NCI-H2081 treated with DMSO at 0.1 percent for 48 hours (cell line): Measurements from ENCODE around the gene TBC1D26.
"Not testable (repeated sequence)": the region's sequence is repeated elsewhere in the genome, so short reads cannot be mapped to it uniquely, and the experiment has no call there.

Experiments used
- DNase-seq: peaks from one replicate; lab custom pipeline; 2025; lab: John Stamatoyannopoulos, UW

Gene TBC1D26

DNA sequence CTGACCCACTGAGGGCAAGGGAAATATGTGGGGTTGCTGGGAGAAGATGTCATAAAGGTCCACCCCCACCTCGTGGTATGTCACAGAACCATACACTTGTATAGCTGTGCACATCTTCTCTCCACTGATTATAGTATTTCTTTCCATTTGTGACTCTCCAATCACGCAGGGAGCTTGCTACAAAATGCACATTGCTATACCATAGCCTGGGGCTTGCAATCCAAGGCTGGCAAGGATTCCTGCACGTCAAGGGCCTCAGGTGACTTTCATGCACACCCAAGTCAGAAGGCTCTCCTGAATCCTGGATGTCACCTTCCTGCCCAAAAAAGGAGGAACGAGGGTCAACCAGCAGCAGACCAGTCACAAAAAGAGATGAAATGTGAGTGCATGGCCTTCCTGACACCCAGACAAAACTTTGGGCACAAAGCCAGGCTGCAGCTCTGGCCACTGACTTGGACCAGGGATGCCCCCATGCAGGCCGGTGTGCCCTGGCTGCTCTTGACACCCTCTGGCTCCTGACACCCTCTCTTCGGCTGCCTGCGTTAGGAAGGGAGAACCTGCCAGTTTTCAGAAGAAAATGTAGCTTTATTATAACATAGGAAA, 12.1 kb downstream of the TBC1D26 start:
- no peak for DNase-seq

DNA sequence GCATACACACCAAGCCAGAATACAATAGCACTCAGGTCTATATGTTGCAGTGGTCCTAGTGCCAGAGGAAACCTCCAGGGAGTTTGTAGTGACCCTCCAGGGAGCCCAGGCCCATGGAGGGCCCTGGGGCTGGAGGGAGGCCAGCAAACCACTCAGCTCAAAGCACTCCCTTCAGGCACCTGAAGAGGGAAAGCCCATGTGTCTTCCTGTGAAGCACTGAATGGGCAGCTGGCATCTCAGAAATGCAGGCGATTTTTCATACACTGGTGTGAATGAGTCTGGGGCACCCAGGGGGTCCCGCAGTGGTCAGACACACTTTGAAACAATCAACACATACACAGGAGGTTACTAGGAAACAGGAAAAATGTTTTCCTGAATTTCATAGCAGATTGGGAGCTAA, 12.8 kb downstream of the TBC1D26 start:
- no peak for DNase-seq

DNA sequence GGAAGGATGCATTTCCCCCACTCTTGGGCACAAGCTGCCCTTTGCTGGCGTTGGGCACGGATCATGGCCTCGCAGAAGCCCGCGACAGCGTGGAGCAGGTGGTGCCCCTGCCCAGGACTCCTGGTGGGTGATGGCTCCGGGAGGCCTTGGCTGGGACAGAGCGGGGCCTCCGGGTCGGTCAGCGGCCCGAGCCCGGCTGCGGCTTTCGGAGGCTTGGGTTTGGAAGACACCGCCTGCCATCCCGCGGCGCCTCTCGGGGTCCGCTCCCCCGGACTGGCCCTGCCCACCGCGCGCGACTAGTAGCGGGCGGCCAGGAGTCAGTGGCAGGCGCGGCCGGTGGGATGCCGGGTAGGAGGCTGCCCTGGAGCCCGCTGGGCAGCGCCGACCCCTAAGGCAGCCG, 17.3 kb downstream of the TBC1D26 start:
- not testable (repeated sequence) for DNase-seq

DNA sequence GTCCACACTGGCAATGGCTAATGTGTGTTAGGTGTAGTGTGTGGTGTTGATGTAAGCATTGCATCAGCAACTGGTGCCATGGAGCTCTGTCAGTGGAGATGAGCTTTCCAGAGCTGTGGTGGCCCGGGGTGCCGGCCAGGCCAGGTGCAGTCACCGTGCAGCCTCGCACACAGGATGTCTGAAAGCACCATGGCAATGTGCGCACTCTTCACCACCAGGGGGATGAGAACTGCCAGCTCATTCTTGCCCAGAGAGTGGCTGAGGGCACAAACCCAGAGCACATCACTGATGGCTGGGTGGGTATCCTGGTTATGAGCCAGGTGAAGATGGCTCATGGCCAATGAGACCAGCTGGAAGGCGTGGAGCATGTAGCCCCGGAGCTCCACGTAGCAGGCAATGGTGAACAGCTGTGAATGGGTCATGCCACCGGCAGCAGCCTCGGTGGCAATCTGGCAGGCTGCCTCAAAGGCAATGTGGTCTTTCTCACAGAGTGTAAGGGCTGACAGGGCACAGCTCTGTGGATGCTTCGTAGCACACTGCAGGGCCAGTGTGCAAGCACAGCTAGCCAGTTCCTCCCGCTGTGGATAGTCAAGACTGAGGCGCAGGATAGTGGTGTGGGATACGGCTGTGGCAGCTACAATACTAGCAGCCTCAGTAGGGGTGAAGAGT, 36.9 kb downstream of the TBC1D26 start:
- DNase-seq = not testable (repeated sequence)

DNA sequence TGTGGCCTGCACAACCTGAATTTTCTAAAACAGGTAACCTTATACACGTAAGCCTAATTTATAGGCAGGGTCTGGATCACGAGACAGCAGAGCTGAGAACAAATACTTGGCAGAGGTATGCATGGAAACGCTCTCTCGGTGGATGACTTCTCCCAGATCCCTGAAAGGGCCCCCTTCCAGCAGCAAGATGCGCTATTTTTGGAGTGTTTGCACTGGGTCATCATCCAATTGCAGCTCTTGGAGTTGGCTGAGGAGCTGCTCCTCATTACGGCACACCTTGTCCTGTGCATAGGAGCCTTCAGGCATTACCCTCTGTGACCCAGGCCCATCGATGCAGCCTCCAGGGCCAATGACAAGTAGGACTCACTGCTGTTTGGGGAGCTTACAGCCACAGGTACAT, 38.6 kb downstream of the TBC1D26 start:
- DNase-seq = not testable (repeated sequence)

DNA sequence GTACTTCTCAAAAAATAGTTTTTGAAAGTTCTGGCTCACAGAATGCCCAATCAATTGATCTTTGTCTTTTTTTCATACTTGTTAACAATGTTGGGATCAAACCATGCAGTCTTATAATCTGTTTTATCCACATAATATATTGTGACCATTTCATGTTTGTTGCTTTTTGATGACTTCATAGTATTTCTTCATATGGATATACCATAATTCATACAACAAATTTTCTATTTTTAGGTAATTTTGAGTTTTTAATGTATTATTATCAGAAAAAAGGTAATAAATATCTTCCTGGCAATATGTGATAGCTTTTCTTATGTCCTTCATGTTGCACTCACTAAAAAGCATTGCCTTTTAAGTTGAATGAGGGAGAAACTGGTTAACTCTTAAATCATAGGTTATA, 44.8 kb downstream of the TBC1D26 start:
- DNase-seq = no peak

DNA sequence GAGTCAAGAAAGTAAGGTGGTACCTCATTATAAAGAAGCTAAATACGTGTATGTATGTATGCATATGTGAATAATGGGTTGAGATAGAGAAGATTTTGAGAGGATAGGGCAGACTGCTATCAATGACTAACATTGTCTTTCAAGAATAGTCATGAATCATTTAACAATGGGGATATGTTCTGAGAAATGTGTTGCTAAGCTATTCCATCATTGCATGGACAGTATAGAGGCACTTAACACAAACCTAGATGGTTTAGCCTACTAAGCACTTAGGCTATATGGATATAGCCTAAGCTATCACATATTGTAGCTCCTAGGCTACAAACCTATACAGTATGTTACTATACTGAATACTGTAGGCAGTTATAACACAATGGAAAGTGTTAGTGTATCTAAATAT, 45.2 kb downstream of the TBC1D26 start:
- DNase-seq = no peak

DNA sequence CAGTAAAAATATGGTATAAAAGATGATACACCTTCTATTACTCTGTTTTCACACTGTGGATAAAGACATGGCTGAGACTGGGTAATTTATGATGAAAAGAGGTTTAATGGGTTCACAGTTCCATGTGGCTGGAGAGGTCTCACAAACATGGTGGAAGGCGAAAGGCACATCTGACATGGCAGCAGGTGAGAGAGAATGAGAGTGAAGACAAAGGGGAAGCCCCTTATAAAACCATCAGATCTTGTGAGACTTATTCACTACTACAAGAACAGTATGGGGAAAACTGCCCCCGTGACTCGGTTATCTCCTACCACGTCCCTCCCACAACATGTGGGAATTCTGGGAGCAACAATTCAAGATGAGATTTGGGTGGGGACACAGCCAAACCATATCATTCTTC, 45.6 kb downstream of the TBC1D26 start:
- DNase-seq = no peak

DNA sequence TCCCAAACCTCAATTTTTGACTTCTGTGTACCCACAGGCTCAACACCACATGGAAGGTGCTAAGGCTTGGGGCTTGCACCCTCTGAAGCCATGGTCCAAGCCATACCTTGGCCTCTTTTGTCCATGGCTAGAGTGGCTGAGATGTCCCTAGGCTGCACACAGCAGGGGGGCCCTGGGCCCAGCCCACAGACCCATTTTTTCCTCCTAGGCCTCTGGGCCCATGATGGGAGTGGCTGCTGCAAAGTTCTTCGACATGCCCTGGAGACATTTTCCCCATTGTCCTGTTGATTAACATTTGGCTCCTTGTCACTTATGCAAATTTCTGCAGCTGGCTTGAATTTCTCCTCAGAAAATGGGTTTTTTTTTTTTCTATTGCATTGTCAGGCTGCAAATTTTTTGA, 47.0 kb downstream of the TBC1D26 start:
- DNase-seq = no peak

DNA sequence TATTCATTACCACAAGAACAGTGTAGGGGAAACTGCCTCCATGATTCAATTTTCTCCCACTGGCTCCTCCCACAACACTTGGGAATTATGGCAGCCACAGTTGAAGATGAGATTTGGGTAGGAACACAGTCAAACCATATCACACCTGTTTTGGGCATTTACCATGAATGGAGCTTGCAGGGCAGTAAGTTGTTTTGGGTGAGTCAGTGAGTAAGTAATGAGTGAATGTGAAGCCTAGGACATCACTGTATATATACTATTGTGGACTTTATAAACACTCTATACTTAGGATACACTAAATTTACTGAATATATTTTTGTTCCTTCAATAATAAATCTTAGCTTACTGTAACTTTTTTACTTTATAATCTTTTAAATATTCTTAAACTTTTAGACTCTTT, 48.1 kb downstream of the TBC1D26 start:
- no peak for DNase-seq

DNA sequence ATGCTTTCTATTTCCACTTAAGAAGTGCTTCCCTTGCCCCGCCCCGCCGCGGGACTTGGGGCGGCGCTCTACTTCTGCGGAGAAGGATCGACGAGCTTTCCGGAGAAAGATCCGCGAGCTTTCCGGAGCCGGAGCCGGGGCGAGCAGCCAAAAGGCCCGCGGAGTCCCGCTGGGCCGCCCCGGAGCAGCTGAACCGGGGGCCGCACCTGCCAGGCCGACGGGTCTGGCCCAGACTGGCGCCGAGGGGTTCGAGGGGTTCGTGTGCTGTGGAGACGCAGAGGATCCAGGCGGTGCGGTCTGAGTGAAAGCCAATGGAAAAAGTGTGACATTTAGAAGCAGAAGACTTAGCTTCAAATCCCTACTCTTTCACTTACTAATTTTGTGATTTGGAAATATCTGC, 50.8 kb downstream of the TBC1D26 start:
- no peak for DNase-seq

DNA sequence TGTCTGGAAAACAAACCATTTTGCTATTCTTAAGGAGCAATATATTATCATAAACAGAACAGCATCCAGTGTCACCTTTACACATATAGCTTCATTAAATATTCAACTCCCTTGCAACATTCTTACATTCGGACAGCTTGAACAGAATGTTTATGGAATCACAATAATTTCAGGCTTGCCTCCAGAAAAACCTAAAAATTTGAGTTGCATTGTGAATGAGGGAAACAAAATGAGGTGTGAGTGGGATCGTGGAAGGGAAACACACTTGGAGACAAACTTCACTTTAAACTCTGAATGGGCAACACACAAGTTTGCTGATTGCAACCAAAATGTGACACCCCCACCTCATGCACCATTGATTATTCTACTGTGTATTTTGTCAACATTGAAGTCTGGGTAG, 51.4 kb downstream of the TBC1D26 start:
- no peak for DNase-seq

DNA sequence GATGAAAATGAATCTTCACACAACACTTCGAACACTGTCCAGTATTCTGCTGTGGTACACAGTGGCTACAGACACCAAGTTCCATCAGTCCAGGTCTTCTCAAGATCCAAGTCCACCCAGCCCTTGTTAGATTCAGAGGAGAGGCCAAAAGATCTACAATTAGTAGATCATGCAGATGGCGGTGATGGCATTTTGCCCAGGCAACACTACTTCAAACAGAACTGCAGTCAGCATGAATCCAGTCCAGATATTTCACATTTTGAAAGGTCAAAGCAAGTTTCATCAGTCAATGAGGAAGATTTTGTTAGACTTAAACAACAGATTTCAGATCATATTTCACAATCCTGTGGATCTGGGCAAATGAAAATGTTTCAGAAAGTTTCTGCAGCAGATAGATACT, 52.3 kb downstream of the TBC1D26 start:
- not testable (repeated sequence) for DNase-seq

DNA sequence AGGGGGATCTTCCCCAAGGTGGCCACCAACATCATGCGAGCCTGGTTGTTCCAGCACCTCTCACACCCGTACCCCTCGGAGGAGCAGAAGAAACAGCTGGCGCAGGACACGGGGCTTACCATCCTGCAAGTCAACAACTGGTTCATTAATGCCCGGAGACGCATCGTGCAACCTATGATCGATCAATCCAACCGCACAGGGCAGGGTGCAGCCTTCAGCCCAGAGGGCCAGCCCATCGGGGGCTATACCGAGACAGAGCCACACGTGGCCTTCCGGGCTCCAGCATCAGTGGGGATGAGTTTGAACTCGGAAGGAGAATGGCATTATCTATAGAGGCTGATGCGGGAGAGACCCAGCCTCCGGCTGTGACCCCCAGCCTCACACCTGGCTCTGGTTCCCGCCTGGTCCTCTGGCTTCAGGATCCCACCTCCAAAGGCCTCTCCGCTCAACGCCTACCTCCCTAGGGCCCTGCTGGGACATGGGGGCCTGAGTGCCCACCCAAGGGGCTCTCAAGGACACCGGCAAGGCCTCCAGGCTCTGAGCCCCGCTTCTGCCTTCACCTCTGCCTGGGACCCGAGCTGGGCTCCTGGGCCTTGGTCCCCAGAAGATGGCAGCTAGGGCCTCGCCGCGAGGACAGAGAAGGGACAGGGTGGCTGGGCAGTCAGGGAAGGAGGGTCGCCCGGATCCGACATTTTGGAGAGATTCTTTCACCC, 55.4 kb downstream of the TBC1D26 start:
- not testable (repeated sequence) for DNase-seq

DNA sequence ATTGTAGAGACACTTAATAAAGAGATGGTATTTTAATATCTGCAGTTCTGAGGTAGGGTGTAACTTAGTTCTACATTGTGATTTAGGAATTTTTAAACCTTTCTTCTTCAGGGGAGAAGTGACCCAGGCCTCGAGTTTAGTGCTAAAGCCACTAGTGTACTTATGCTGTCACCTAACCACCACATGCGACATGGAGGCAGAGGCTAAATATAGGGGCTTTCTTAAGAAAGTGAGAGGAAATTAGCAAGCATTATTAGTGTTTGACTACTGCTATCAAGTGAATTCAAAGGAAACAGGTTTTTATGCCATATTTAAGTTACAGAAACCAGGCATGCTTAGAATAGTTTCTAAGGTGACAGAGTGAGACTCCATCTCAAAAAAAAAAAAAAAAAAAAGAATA, 56.3 kb downstream of the TBC1D26 start:
- not testable (repeated sequence) for DNase-seq
